AG04450 (cell line): Measurements from ENCODE around the gene TLCD4. TPM values are rescaled to one million over a fixed set of nuclear protein-coding genes. Genes with fewer than 3 reads are reported as not detected.

Source experiments
- CTCF ChIA-PET: fragments of 300-600, 350-600 bp; formaldehyde crosslinking; extraction: SDS; loops from one replicate; lab custom pipeline; 2022; ENCODE audit warnings: antibody characterized with exemption, inconsistent platforms; lab: Charles Lee
- POLR2A ChIA-PET: fragments of 350-600 bp; formaldehyde crosslinking; extraction: SDS; loops from one replicate; lab custom pipeline; 2021; ENCODE audit warnings: antibody characterized with exemption, inconsistent platforms; lab: Yijun Ruan, JAX
- DNase-seq: peaks from one replicate; pipeline ENCODE4 v3.0.0-alpha.2; 2011; ENCODE audit warnings: low read depth, low spot score
- H3K27ac ChIP-seq: one replicate; pipeline ENCODE4 v1.5.1; 2012; ENCODE audit warnings: low read depth, low read length, control low read depth
- H3K27me3 ChIP-seq: one replicate; pipeline ENCODE4 v1.6.0; 2012; ENCODE audit warnings: low read length; ENCODE audit not compliant: control insufficient read depth, insufficient read depth
- H3K4me3 ChIP-seq: 2 replicates; pipeline ENCODE4 v1.5.1; 2011; ENCODE audit warnings: mild to moderate bottlenecking, low read depth, low read length, control low read depth
- H3K9me3 ChIP-seq: 2 replicates; pipeline ENCODE4 v1.5.1; 2012; ENCODE audit warnings: low read length; ENCODE audit not compliant: control insufficient read depth, insufficient read depth
- polyA plus RNA-seq: library from polyadenylated mRNA; depleted of rRNA; stranded (reverse); fragments of >200 nt; gene quantifications from 2 replicates; pipeline ENCODE4 v1.2.3, GENCODE V29; 2011
- TF ChIP-seq, protein P1 (sequence below): IDR thresholded peaks from 2 replicates; pipeline ENCODE4 v1.5.1; 2011; ENCODE audit warnings: low read depth, low read length, control low read depth, inconsistent platforms

Gene TLCD4
- polyA plus RNA-seq, 1 experiment: 0.98 TPM

DNA sequence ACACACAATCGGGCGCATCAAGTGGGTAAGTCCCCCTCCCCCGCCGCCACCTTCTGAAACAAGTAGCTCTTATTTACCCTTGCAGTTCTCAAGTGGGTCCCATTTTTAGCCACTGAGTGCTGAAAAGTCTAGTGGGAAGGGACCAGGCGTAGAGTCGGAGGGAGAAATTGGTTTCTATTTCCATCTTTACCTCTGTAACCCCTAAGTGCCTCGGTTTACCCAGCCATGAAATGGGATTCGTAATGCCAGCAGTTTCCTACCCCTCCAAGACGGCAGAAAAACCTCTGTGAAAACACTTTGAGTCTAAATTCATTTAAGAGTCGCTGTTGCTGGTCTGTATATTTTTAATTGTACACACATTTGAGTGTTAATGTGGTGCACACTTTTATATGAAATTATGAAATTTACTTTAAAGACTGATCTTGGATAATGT, 928 bp downstream of the TLCD4 start:
- POLR2A ChIA-PET: no interaction called here
- Histone ChIP-seq H3K9me3 (no peaks in the 10 kb centered on the region), H3K27ac (no peak overlapping the region), H3K4me3 (peak overlapping the region; percentile 66), H3K27me3 (peaks cover 37% of the 10 kb centered on the region)
- no peak for DNase-seq
- TF ChIP-seq, protein P1, sequence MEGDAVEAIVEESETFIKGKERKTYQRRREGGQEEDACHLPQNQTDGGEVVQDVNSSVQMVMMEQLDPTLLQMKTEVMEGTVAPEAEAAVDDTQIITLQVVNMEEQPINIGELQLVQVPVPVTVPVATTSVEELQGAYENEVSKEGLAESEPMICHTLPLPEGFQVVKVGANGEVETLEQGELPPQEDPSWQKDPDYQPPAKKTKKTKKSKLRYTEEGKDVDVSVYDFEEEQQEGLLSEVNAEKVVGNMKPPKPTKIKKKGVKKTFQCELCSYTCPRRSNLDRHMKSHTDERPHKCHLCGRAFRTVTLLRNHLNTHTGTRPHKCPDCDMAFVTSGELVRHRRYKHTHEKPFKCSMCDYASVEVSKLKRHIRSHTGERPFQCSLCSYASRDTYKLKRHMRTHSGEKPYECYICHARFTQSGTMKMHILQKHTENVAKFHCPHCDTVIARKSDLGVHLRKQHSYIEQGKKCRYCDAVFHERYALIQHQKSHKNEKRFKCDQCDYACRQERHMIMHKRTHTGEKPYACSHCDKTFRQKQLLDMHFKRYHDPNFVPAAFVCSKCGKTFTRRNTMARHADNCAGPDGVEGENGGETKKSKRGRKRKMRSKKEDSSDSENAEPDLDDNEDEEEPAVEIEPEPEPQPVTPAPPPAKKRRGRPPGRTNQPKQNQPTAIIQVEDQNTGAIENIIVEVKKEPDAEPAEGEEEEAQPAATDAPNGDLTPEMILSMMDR: no peak
- CTCF ChIA-PET: interaction anchor here (4.0 kb wide), 1 partner anchor 116 kb away, joined by 24 read pairs; the partner anchor contains the start of gene RWDD3

DNA sequence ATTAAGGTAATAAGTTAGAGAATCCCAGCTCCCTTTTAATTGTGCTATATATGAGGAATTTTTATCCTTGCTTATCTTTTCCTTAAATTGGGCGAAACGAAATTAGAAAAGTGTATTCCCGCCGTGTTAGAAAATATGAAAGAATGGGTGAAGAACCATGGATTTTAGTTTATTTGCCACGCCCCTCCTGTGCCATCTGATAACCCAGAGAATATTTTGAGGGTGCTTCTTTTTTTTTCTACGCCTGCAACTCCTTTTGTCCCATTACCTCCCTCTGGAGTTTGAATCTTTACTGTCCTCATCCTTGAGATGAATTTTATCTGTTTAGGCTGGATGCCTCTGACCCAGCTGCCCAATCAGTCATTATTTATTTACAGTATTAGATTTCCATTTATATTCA, 1.6 kb downstream of the TLCD4 start:
- CTCF ChIA-PET: interaction anchor here (4.0 kb wide), 1 partner anchor 115 kb away, joined by 24 read pairs; the partner anchor contains the start of gene RWDD3
- TF ChIP-seq, protein P1: no peak

DNA sequence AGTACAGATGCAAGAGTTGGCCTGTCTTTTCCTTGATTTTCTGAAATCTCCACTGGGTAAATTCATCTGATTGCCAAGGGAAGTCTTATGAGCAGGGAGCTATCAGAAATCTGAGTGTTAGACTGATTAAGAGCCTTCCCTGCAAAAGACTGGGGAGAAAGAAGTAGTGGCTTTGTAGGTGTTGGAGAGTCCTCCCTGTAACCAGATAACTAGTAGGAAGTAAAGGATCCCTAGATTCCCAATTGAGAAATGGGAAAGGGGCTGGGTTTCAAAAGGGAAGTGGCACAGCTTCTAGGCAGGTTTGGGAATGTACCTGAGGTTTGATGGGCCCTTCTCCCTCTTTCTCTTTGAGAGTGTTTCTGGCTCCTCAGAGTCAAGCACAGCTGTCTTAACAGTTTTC, 2.1 kb downstream of the TLCD4 start:
- DNase-seq: no peak
- Histone ChIP-seq H3K9me3 (no peaks in the 10 kb centered on the region), H3K4me3 (no peak overlapping the region), H3K27ac (no peak overlapping the region), H3K27me3 (peaks cover 36% of the 10 kb centered on the region)
- TF ChIP-seq, protein P1: no peak
- CTCF ChIA-PET: interaction anchor here (1.8 kb wide), 1 partner anchor 115 kb away, joined by 9 read pairs; the partner anchor contains the start of gene RWDD3
- POLR2A ChIA-PET: no interaction called here

More for the DNA sequence above, 1.6 kb downstream of the TLCD4 start:
- POLR2A ChIA-PET: no interaction called here
- no peak for DNase-seq
- Histone ChIP-seq H3K27me3 (peaks cover 34% of the 10 kb centered on the region), H3K27ac (no peak overlapping the region), H3K9me3 (no peaks in the 10 kb centered on the region), H3K4me3 (no peak overlapping the region)

DNA sequence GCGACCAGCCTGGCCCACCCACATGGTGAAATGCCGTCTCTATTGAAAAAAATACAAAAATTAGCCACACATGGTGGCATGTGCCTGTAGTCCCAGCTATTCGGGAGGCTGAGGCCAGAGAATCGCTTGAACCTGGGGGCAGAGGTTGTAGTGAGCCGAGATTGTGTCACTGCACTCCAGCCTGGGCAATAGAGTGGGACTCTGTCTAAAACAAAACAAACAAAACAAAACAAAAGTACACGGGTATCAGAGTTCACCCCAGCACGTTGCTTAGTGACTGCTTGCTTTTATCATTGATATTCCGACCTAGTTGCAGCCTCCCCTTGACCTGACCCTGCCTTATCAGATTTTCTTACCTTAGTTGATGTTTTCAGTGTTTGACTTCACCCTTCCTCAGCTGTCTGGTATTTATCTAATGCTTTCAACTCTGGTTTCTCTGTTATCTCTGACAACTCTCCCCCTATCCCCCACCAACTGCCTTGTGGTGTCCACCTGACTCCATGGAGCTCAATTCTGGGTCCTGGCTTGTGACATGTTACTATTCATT, 5.1 kb downstream of the TLCD4 start:
- Histone ChIP-seq H3K9me3 (no peaks in the 10 kb centered on the region), H3K27ac (no peak overlapping the region), H3K27me3 (peaks cover 39% of the 10 kb centered on the region), H3K4me3 (no peak overlapping the region)
- ChIA-PET POLR2A (no interaction called here), CTCF (interaction anchor here (1.4 kb wide), 1 partner anchor 112 kb away, joined by 4 read pairs; the partner anchor contains the start of gene RWDD3)
- DNase-seq: no peak
- TF ChIP-seq, protein P1: no peak

DNA sequence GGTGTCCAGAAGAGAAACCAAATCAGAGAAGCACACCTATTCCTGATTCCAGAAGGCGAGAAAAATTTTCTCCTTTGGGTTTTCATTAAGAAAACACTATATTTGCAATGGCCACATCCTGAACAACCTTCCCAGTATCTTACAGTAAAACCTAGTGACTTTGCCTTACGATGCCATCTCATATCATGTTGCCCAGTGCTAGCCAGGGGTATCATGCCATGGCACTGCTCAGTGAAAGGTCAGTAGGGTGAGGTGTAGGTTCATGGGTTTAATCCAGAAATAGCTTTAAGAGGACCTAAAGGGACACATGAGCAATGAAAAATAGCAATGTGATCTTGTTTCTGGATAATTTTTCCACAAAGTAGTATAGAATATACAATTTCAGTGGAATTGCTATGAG, 7.2 kb downstream of the TLCD4 start:
- CTCF ChIA-PET: no interaction called here
- H3K9me3 ChIP-seq: no peaks in the 10 kb centered on the region
- POLR2A ChIA-PET: no interaction called here
- H3K4me3 ChIP-seq: no peak overlapping the region
- no peak for DNase-seq
- peaks cover 35% of the 10 kb centered on the region for H3K27me3 ChIP-seq
- TF ChIP-seq, protein P1: no peak
- no peak overlapping the region for H3K27ac ChIP-seq
